ENCODE data around the gene OR4K5. TPM values are rescaled to one million over a fixed set of nuclear protein-coding genes. Genes with fewer than 3 reads are reported as not detected.

The OR4K5 gene
- total RNA-seq, 4 donors from 2014 or later = not detected

DNA sequence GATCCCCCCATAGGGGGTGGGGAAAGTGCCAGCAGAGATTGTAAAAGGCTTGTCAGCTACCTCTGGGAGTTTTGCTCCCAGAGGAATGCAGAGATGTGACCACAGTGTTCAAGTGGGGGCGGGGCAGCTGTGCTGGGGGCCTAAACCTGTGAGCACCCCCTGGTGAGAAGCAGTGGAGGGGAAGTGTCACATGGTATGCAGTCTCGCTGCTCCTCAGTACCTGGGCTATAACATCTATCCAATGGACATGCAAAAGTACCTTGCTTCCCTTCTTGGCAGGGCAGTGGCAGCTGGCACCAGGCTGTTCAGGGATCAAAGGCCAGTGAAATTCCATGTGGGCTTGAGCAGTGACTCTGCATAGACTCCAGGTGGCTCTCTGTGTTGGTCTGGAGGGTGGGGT is 25.1 kb upstream of the OR4K5 start:
- Histone ChIP-seq H3K9me3 (peaks cover 15 to 60% of the 10 kb centered on the region in 2 donors), H3K4me1 (no peaks in the 10 kb centered on the region), H3K36me3 (no peaks in the 10 kb centered on the region), H3K4me3 (no peak overlapping the region), H3K27ac (no peak overlapping the region), H3K27me3 (no peaks in the 10 kb centered on the region)
- intact Hi-C loops (cut with DNase I; ENCODE audit: low total_unique reads) = no loop called here
- in situ Hi-C loops (cut with MboI; ENCODE audit: low pct_ligation_motif_present in 1 of 4, low pct_unique_long_range_greater_than_20kb in 1 of 4, low sequenced_read_pairs in 3 of 4) = no loop called here
- TF ChIP-seq POLR2A (IDR thresholded peaks at IDR 0.05) (no peak), EP300 (IDR thresholded peaks at IDR 0.05; ENCODE audit: low read depth) (no peak)
- 25% methylated on average over 2 of the region's 2 CpGs; no CpG with 5 or more reads in 1 of the 2 donors for WGBS, 2 donors (ENCODE audit: low coverage in 1 of 2)
- no peak for DNase-seq

DNA sequence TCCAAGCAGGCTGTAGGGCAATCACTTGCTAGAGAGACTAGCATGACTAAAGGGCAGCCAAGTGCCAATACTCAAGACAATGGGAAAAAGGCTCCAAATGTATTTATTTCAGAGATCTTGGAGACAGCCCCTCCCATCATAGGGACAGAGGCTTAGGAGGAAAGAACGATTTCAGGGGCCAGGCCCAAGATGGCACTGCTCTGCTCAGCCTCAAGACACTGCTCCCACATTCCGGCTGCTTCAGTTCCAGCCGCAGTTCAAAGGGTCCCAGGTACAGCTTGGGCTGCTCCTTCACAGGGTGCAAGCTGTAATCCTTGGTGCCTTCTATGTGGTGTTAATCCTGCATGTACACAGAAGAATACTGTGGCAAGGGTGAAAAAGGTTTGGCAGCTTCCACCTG is 19.4 kb upstream of the OR4K5 start:
- Histone ChIP-seq H3K36me3 (no peaks in the 10 kb centered on the region), H3K27ac (no peak overlapping the region), H3K4me3 (no peak overlapping the region), H3K4me1 (no peaks in the 10 kb centered on the region), H3K27me3 (no peaks in the 10 kb centered on the region), H3K9me3 (peaks cover 8 to 43% of the 10 kb centered on the region in 2 donors)
- intact Hi-C loops (cut with DNase I; ENCODE audit: low total_unique reads) (no loop called here), in situ Hi-C loops (cut with MboI; ENCODE audit: low pct_ligation_motif_present in 1 of 4, low pct_unique_long_range_greater_than_20kb in 1 of 4, low sequenced_read_pairs in 3 of 4) (no loop called here)
- TF ChIP-seq EP300 (IDR thresholded peaks at IDR 0.05; ENCODE audit: low read depth) = no peak
- TF ChIP-seq POLR2A (IDR thresholded peaks at IDR 0.05) = no peak
- no peak for TF ChIP-seq POLR2AphosphoS5 (IDR thresholded peaks at IDR 0.05)
- TF ChIP-seq CTCF (IDR thresholded peaks at IDR 0.05) = no peak
- 60% methylated on average over 3 of the region's 3 CpGs; no CpG with 5 or more reads in 1 of the 2 donors for WGBS, 2 donors (ENCODE audit: low coverage in 1 of 2)
- DNase-seq = no peak

DNA sequence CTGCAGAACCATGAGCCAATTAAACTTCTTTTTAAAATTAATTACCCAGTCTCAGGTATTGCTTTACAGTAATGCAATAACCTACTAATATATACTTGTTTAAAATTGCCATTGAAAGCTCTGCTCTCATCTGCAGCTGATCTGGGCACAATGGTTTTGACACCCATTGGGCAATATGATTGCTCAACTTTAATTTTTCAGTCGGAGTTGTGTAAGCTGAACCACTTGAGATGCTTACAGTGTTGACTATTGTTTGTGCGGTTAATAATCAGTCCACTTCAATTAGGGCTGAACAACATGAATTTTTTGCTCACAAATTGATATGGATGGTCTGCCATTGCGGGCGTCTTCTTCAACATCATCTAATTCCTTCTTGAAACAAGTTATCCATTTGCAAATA is 18.0 kb upstream of the OR4K5 start:
- TF ChIP-seq CTCF (IDR thresholded peaks at IDR 0.05) = no peak
- TF ChIP-seq EP300 (IDR thresholded peaks at IDR 0.05; ENCODE audit: low read depth) = no peak
- WGBS, 2 donors (ENCODE audit: low coverage in 1 of 2) = 50 to 84% methylated on average over 2 to 4 of the region's 4 CpGs
- peaks cover 0 to 30% of the 10 kb centered on the region in 2 donors for H3K9me3 ChIP-seq
- in situ Hi-C loops (cut with MboI; ENCODE audit: low pct_ligation_motif_present in 1 of 4, low pct_unique_long_range_greater_than_20kb in 1 of 4, low sequenced_read_pairs in 3 of 4) (no loop called here), intact Hi-C loops (cut with DNase I; ENCODE audit: low total_unique reads) (no loop called here)
- no peaks in the 10 kb centered on the region for H3K27me3 ChIP-seq
- H3K4me1 ChIP-seq = no peaks in the 10 kb centered on the region
- DNase-seq = no peak
- no peak overlapping the region for H3K4me3 ChIP-seq
- no peaks in the 10 kb centered on the region for H3K36me3 ChIP-seq
- no peak overlapping the region for H3K27ac ChIP-seq

DNA sequence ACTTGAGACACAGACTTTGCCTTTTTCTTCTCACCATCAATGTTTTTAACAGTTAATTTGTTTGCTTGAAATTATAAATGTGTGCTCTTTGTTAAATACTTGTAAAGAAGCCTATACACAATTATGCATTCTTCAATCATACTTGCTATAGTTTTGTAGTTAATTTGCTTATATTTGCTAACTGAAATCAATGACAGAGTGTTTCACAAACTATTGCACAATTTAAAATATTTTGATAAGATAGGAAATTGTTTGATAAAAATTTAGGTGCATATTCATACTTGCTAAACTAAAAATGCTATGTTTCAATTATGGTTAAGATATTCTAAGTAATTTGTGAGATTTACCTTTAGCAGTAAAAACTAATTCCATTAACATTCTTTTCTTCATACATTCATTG is 13.7 kb upstream of the OR4K5 start:
- intact Hi-C loops (cut with DNase I; ENCODE audit: low total_unique reads) (no loop called here), in situ Hi-C loops (cut with MboI; ENCODE audit: low pct_ligation_motif_present in 1 of 4, low pct_unique_long_range_greater_than_20kb in 1 of 4, low sequenced_read_pairs in 3 of 4) (no loop called here)
- H3K36me3 ChIP-seq = no peaks in the 10 kb centered on the region
- H3K27me3 ChIP-seq = no peaks in the 10 kb centered on the region
- TF ChIP-seq POLR2A (IDR thresholded peaks at IDR 0.05) (no peak), POLR2AphosphoS5 (IDR thresholded peaks at IDR 0.05) (no peak), CTCF (IDR thresholded peaks at IDR 0.05) (no peak), EP300 (IDR thresholded peaks at IDR 0.05; ENCODE audit: low read depth) (no peak)
- no peaks in the 10 kb centered on the region for H3K4me1 ChIP-seq
- no peak overlapping the region for H3K4me3 ChIP-seq
- DNase-seq = no peak
- no peak overlapping the region for H3K27ac ChIP-seq
- H3K9me3 ChIP-seq = peaks cover 0 to 24% of the 10 kb centered on the region in 2 donors

GRCh38 chr14:19911114-19911513 is 9.3 kb upstream of the OR4K5 start:
- no peak for TF ChIP-seq POLR2AphosphoS5 (IDR thresholded peaks at IDR 0.05)
- no peak for TF ChIP-seq EP300 (IDR thresholded peaks at IDR 0.05; ENCODE audit: low read depth)
- TF ChIP-seq CTCF (IDR thresholded peaks at IDR 0.05) = no peak
- TF ChIP-seq POLR2A (IDR thresholded peaks at IDR 0.05) = no peak
- intact Hi-C loops (cut with DNase I; ENCODE audit: low total_unique reads) = no loop called here
- WGBS, 2 donors (ENCODE audit: low coverage in 1 of 2) = 67% methylated on average over 3 of the region's 3 CpGs; no CpG with 5 or more reads in 1 of the 2 donors

More at GRCh38 chr14:19911114-19911513, 9.3 kb upstream of the OR4K5 start:
- Histone ChIP-seq H3K27ac (no peak overlapping the region), H3K9me3 (peaks cover 0 to 17% of the 10 kb centered on the region in 2 donors), H3K4me3 (no peak overlapping the region), H3K27me3 (no peaks in the 10 kb centered on the region), H3K4me1 (no peaks in the 10 kb centered on the region), H3K36me3 (no peaks in the 10 kb centered on the region)
- in situ Hi-C loops (cut with MboI; ENCODE audit: low pct_ligation_motif_present in 1 of 4, low pct_unique_long_range_greater_than_20kb in 1 of 4, low sequenced_read_pairs in 3 of 4) = no loop called here
- DNase-seq = no peak
